ENCODE measurements around the gene COPZ2.

DNA sequence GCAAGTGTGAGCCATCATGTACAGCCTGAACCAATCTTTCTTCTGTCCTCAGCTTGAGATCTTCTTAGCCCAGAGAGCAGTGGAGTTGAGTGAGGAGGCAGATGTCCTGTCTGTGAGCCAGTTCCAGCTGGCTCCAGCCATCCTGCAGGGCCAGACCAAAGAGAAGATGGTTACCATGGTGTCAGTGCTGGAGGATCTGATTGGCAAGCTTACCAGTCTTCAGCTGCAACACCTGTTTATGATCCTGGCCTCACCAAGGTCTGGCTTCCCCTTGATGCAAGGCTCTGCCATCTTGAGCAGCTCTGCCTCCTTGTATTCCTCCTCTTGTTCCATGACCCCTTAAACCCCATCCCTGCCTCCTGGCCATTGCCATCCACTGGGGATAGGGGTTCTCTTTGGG lies 57.1 kb downstream of the COPZ2 start:
- TF ChIP-seq, protein P1, sequence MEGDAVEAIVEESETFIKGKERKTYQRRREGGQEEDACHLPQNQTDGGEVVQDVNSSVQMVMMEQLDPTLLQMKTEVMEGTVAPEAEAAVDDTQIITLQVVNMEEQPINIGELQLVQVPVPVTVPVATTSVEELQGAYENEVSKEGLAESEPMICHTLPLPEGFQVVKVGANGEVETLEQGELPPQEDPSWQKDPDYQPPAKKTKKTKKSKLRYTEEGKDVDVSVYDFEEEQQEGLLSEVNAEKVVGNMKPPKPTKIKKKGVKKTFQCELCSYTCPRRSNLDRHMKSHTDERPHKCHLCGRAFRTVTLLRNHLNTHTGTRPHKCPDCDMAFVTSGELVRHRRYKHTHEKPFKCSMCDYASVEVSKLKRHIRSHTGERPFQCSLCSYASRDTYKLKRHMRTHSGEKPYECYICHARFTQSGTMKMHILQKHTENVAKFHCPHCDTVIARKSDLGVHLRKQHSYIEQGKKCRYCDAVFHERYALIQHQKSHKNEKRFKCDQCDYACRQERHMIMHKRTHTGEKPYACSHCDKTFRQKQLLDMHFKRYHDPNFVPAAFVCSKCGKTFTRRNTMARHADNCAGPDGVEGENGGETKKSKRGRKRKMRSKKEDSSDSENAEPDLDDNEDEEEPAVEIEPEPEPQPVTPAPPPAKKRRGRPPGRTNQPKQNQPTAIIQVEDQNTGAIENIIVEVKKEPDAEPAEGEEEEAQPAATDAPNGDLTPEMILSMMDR (conservative IDR thresholded peaks at IDR 0.05) = no peak
- no peak for TF ChIP-seq ZFX (IDR thresholded peaks at IDR 0.05)
